Brain microvascular endothelial cell (primary cell): ENCODE measurements around the gene FBN1.
A peak's percentile ranks its signal among the peaks of the same experiment; 100 is the strongest.

Experiments used
- DNase-seq: peaks from one replicate; pipeline ENCODE4 v3.0.0-alpha.2; 2020
- H3K27ac ChIP-seq: fragments of 250-450 bp; sonication (Bioruptor Pico); 2 replicates; pipeline ENCODE4 v1.5.1; 2020; ENCODE audit warnings: mild to moderate bottlenecking, moderate library complexity
- H3K27me3 ChIP-seq: fragments of 250-450 bp; sonication (Bioruptor Pico); replicated peaks from 2 replicates; pipeline ENCODE4 v1.5.1; 2020; ENCODE audit warnings: mild to moderate bottlenecking
- H3K36me3 ChIP-seq: fragments of 250-450 bp; sonication (Bioruptor Pico); replicated peaks from 2 replicates; pipeline ENCODE4 v1.5.1; 2020; ENCODE audit warnings: mild to moderate bottlenecking
- H3K4me3 ChIP-seq: 2 replicates; pipeline ENCODE4 v1.5.1; 2011; ENCODE audit warnings: low read depth, mild to moderate bottlenecking, control low read depth, low read length, moderate library complexity
- CTCF ChIP-seq: IDR thresholded peaks from 2 replicates; pipeline ENCODE4 v1.5.1; 2011; ENCODE audit warnings: low read depth, mild to moderate bottlenecking, moderate library complexity, low read length, control low read depth, inconsistent platforms; ENCODE audit errors: missing control alignments
- in situ Hi-C: cut with HindIII; loops from 2 replicates; pipeline ENCODE4 v1.10.0; 2017; ENCODE audit warnings: low sequenced_read_pairs, low pct_ligation_motif_present

The FBN1 gene

GRCh38 chr15:48578965-48579364 is 66.5 kb downstream of the FBN1 start:
- DNase-seq = no peak
- no peak overlapping the region for H3K27ac ChIP-seq
- no peak overlapping the region for H3K4me3 ChIP-seq
- no peaks in the 10 kb centered on the region for H3K27me3 ChIP-seq
- no peak for TF ChIP-seq CTCF
- in situ Hi-C loops = no loop called here
- H3K36me3 ChIP-seq = peaks cover 45% of the 10 kb centered on the region

DNA sequence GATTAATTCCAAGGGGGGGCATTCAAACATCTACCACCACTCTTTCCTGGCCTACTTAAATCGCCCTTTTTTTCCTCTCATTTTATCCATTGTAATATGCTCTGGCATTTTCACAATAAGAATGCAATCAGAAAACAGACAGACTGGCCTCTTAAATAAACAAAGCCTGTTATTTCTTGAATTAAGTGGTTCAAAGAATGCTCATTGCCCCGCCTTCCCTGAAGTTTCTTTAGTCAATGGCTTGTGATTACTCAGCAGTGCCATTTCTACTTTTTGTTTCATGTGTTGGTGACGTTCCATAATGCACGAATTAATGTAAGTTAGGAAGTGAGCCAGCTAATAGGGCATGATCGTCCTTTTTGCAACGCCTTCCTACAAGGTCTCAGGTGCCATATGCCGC is 68.0 kb downstream of the FBN1 start:
- in situ Hi-C loops = no loop called here
- Histone ChIP-seq H3K27ac (peak overlapping the region; percentile 31), H3K27me3 (no peaks in the 10 kb centered on the region), H3K4me3 (no peak overlapping the region), H3K36me3 (peaks cover 47% of the 10 kb centered on the region)
- peak; percentile 59 for DNase-seq
- no peak for TF ChIP-seq CTCF

- Histone ChIP-seq H3K4me3 (no peak overlapping the region), H3K27me3 (no peaks in the 10 kb centered on the region), H3K36me3 (peaks cover 50% of the 10 kb centered on the region), H3K27ac (no peak overlapping the region)
- no peak for DNase-seq
- in situ Hi-C loops = no loop called here
- TF ChIP-seq CTCF = no peak
Observed at GRCh38 chr15:48574187-48574586, 71.3 kb downstream of the FBN1 start.

DNA sequence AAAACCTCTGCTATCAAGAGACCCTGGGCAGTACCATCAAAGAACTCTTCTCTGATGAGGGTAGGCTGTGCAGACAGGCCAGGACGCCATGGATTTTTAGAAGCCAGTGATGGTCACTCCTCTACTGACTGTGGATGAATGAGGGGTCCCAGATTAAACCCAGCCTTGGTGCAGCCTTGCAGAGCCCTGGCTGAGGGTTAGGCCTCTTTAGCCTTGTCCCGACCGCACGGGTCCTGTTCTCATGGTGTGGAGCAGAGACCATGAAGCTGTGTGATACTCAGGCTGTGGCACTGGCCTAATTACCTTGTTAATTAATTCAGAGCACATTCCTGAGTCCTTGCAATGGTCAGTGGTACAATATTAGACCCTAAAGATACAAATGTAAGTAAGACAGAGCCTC is 71.7 kb downstream of the FBN1 start:
- in situ Hi-C loops = no loop called here
- Histone ChIP-seq H3K4me3 (no peak overlapping the region), H3K27me3 (no peaks in the 10 kb centered on the region), H3K36me3 (peaks cover 50% of the 10 kb centered on the region), H3K27ac (no peak overlapping the region)
- no peak for DNase-seq
- TF ChIP-seq CTCF = no peak

DNA sequence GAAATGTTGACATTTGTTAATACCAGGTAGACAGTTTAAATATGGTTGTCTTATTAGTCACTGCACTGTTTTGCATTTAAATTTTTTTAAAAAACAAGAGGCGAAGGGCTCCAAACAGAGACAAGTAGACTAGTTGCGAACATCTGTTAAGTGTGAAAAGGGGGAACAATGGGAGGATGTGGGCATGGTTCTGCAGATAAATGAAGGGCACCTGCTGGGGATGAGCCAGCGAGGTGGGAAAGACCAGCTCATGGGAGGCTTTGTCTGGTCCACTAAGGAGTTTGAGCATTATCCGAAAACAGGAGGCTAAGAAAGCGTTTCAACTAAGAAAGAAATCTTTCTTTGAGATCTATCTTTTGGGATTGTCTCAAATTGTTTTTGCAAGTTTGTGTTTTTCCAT is 72.7 kb downstream of the FBN1 start:
- in situ Hi-C loops = no loop called here
- H3K27me3 ChIP-seq = no peaks in the 10 kb centered on the region
- no peak overlapping the region for H3K4me3 ChIP-seq
- H3K27ac ChIP-seq = no peak overlapping the region
- peaks cover 43% of the 10 kb centered on the region for H3K36me3 ChIP-seq
- TF ChIP-seq CTCF = no peak
- no peak for DNase-seq

- no peak for DNase-seq
- H3K36me3 ChIP-seq = peaks cover 39% of the 10 kb centered on the region
- no peak overlapping the region for H3K27ac ChIP-seq
- in situ Hi-C loops = no loop called here
- TF ChIP-seq CTCF = no peak
- H3K4me3 ChIP-seq = no peak overlapping the region
- no peaks in the 10 kb centered on the region for H3K27me3 ChIP-seq
Observed at GRCh38 chr15:48571510-48571909, 74.0 kb downstream of the FBN1 start.
